NB4 (cell line): Measurements from ENCODE around the gene BMAL1.

Experiments used
- DNase-seq: peaks from one replicate; pipeline ENCODE4 v3.0.0; 2010; ENCODE audit warnings: low read depth
- H3K4me3 ChIP-seq: one replicate; pipeline ENCODE4 v1.5.1; 2011; ENCODE audit warnings: mild to moderate bottlenecking, low read depth, low read length, moderate library complexity
- CTCF ChIP-seq: IDR thresholded peaks from one replicate; pipeline ENCODE4 v1.5.1; 2012; ENCODE audit warnings: low read depth, low read length
- MYC ChIP-seq: IDR thresholded peaks from 2 replicates; pipeline ENCODE4 v1.6.1; 2011; ENCODE audit warnings: low read depth, low read length
- POLR2A ChIP-seq: IDR thresholded peaks from 2 replicates; pipeline ENCODE4 v1.6.1; 2011; ENCODE audit warnings: mild to moderate bottlenecking; ENCODE audit not compliant: insufficient read length; ENCODE audit errors: extremely low read depth
- TF ChIP-seq, protein P1 (sequence below): IDR thresholded peaks from 2 replicates; pipeline ENCODE4 v1.6.1; 2011; ENCODE audit warnings: low read depth, low read length

BMAL1 gene

DNA sequence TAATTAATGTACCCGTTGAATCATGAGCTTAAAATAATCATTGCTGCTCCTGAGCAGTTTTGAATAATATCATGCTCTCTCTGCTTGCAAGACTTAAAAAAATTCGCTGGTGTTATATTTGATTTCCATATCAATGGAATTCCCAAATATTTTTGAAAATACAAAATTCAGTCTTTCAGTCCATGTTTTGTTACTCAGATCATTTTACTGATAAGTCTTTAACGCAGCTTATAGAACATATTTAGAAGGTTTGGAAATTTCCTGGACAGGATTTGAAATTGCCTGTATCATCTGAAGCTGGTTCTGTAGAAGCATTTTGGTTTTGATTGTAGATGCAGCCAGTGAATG is 1.9 kb downstream of the BMAL1 start:
- DNase-seq: no peak
- no peak overlapping the region for H3K4me3 ChIP-seq
- TF ChIP-seq POLR2A (no peak), MYC (no peak), CTCF (no peak)
- TF ChIP-seq, protein P1, sequence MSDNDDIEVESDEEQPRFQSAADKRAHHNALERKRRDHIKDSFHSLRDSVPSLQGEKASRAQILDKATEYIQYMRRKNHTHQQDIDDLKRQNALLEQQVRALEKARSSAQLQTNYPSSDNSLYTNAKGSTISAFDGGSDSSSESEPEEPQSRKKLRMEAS: no peak

GRCh38 chr11:13280092-13280722 is 2.6 kb downstream of the BMAL1 start:
- no peak overlapping the region for H3K4me3 ChIP-seq
- TF ChIP-seq, protein P1: no peak
- TF ChIP-seq MYC (no peak), POLR2A (no peak), CTCF (no peak)
- DNase-seq: no peak

- DNase-seq: no peak
- TF ChIP-seq, protein P1: no peak
- TF ChIP-seq POLR2A: no peak
- TF ChIP-seq MYC: no peak
- no peak for TF ChIP-seq CTCF
- H3K4me3 ChIP-seq: no peak overlapping the region
These were observed 3.2 kb downstream of the BMAL1 start for GRCh38 chr11:13280777-13281176.

GRCh38 chr11:13283636-13284035 is 6.0 kb downstream of the BMAL1 start:
- DNase-seq: no peak
- H3K4me3 ChIP-seq: no peak overlapping the region
- TF ChIP-seq CTCF (no peak), POLR2A (no peak), MYC (no peak)
- TF ChIP-seq, protein P1: no peak

DNA sequence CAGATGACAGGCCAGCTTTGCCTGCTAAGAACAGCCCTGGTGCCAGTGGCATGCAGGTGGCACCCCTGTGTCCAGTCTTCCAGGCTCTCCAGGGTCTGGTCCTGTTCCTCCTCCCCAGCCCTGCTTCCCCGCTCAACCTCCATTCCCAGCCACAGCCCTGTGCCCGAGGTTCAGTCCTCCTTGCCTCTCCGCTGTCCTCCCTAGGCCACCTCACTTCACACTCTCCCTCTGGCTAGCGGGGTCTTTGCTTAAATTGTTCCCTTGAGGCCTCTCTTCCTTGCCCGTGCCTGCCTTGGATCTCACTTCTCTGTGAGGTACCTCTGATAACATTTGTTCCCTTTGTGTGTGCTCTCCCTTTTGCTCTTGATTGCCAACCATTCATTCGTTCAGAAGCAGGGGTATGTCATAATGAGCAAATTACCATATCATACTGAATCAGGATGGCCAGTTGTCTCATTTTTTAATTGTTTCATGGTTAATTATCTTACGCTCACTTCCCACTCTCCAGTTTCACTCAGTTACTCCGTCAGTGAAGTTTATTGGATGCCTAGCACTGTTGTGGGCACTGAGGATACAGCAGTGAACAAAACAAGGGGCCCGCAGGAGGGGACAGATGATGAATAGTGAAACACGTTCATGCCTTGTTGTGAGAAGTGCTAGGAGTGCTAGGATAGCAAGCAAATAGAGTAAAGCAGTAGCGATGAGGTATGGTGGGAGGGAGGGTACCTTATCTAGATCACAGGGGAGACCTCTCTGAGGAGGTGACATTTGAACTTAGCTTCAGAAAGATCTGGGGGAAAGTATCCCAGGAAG is 7.4 kb downstream of the BMAL1 start:
- no peak for DNase-seq
- H3K4me3 ChIP-seq: no peak overlapping the region
- TF ChIP-seq, protein P1: no peak
- TF ChIP-seq CTCF (no peak), MYC (no peak), POLR2A (no peak)
